ENCODE measurements around the gene KIRREL3.
A peak's percentile ranks its signal among the peaks of the same experiment; 100 is the strongest.

The KIRREL3 gene

DNA sequence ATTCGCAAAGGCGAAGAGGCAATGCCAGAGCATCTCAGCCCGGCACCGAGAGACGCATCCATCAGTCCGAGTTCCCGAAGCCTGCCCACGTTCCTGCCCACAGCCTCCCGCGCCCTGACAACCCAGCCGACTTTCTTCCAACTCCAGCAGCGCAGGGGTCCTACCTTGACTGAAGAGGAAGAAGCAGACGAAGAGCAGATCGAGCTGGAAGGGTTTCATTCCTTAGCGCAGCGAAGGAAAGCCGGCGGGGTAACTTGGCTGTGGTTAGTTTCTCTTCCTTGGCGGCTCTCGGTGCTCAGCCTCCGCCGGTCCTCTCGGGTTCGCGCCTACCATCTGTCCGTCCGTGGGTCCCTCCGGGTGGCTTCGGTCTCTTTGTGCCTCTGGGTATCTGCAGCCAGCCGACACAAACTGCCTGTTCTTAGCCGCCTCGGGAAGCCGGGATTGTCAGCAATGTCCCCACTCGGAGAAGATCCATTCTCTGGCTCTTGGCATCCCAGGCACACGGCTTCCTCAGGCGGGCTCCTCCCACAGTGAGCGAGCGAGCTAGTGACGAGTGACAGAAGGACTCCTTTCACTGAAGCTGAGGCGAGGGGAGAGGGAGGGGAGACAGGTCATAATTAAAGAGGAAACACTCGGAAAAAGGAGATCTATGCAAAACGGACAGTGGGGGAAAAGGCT, at the start of gene KIRREL3:
Gene KIRREL3 (minus strand): TSS at position 480 of the 678 bp plus-strand sequence.
- DNase-seq: peak; percentile 12

DNA sequence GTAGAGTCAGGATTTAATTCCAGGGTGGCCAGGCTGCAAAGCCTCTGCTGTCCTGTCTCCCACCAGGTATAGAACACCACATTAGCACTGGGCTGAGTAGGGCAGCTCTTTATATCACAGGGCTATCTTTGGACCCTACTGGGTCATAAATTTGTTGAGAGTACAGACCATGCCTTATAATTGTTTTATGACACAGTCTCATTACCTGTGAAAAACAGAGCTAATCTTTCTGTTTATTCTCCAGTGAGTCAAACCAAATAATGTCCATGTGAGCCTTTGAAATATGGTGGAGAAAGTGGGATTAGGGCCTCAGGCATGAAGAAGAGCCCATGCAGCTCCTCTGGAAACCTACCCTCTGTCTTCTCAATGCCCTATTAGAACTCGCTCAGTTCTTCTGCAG, 49.6 kb upstream of the KIRREL3 start:
- DNase-seq: no peak

DNA sequence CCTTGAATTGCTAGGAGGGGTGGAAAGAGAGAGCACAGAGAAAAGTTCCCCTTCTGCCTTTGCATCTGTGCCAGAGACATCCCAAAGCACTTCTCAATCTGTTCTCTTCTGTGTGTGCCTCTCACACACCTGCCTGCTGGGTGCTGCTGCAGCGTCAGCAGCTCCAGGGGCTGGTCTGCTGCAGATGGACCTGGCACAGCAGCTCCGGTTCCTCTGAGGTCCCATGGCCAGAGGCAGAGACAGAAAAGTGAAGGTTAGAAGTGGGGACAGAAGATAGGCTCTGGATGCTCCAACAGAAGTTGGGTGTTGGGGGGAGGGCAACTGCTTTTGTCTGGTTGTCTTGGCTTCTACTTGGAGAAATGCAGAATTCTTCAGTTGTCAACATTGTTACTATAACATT, 48.9 kb upstream of the KIRREL3 start:
- peak; percentile 2 for DNase-seq

DNA sequence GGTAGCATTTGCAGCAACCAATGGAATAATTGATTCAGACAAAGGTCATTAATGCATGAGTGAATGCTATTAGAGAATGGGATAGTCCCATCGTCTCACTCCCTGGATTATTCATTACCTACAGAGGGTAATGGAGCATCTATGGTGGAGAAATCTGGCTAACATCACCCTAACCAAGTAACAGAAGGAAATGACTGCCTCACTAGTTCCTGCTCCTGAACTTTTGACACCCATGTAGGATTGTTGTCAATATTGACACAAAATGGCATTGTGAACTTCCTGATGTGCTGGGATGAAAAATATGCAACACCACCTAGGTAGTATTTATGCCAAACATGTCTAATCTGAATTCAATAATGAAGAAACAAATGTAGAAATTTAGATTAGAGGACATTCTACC, 44.0 kb upstream of the KIRREL3 start:
- DNase-seq: no peak

DNA sequence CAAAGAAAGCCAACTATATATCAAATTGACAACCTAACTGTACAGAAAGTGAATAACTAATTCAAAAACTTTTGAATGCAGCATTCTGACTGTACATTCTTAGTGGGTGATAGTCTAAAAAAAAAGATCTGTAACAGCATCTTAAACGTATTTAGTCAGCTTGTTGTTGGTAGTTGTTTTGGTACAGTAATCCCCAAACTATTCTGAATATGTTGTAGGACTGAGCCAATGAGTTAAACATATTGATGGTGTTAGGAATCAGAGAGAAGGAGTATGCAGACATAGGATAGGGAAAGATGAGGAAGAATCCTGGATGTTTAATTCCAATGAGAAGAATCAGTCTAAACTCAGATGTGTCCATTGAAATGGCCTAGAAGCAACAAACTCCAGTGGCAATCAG, 41.9 kb upstream of the KIRREL3 start:
- no peak for DNase-seq

DNA sequence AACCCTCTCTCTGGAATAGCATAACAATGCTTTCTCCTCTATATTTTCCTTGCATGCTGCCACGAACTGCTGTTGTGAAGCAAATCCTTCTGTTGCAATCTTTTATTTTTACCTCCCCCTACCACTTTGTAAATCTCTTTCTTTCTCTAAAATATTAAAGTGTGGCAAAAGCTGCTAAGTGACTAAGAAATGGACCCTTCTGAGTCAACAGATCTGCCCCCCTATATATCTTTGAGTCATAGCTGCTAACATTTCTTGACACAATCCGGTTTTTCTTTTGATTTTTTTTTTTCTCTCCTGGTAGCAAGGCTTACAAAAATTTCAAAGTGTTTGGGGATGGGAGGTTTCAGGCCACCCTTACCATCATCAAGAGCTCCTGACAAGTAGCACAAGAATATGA, 39.0 kb upstream of the KIRREL3 start:
- DNase-seq: no peak

DNA sequence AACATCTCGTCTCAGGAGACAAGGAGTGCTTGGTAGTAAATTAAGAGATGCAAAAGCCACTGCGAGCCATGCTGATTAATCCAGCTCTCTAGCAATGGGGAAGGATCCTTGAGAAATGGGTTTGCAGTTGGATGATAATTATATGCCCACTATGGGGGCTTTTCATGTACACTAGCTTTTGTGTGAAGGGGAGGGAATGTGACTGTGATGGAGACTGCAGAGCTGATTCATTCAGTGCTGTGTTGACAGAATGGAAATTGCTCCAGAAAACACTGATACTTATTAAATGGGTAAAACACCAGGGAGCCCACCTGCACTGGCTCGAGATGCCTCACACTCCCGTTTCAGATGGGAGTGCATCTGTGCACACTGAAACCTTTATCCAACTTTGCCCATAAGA, 37.0 kb upstream of the KIRREL3 start:
- DNase-seq: no peak

DNA sequence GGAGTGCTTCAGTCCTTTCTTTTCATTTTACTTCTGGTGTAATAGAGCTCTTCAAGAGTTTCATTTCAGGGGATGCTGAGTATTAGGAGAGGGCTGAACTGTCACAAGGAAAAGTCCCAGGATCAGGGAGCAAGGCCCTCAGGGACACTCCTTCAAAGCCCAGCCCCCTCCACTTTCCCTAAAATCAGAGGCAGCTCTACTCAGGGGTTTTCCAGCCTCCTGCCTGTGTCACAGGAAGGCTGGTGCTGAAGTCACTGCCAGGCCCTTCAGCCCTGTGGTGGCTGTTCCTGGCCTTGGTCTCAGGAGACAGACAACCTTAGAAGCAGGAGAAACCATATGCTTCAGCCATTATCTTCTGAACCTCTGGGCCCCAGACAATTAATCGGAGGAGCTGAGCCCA, 36.4 kb upstream of the KIRREL3 start:
- no peak for DNase-seq

DNA sequence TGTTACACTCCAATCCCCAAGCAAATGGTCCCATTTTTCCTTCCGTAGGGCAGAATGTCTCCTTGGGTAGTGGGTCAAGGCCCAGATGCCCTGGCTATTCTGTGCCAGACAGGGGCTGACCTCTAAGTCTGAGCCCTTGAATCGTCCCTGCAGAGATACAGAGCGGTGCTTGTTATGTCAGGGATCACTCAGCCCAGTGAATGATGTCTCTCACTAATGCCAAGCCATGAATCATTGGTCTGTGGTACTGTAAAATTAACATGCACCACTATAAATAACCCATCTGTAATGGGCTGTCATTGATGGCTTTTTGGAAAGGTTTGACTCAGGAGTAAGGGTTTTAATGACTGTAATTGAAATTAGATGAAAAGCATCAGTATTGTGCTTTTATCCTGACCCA, 35.3 kb upstream of the KIRREL3 start:
- DNase-seq: no peak

DNA sequence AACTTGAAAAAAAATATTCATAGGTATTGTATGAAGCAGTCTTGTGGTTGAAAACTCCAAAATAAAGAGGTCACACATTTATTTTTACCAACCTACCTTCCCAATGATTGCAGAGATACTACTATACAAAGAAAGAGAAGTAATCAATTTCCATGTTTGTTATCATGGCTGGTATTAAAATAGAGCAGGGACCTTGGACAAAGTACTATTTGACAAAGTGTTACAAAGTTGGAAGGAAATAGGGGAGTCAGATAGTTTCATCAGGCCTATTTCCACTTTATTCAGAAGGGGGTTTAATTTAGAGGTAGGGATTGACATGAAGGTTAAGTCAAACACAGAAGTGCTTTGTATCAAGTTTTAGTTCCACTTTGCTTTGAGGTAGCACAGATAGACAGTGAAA, 34.4 kb upstream of the KIRREL3 start:
- no peak for DNase-seq

DNA sequence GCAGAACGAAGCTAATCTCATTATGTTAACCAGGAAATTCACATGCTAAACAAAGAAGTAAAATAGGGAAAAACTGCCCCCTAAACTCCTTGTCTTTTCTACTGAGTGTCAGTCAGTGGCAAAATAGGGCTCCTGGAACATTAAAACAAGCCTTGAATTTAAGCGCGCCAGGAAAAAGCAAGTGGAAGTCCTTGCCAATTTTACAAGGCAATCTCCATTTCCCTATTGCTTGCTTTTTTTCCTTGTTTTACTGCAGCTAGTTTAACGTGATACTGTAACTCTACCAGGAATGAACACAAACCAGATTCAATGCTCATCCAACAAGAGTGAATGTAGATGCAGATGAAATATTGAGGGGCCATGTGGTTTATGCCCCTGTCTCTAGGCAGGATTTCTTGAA, 28.1 kb upstream of the KIRREL3 start:
- DNase-seq: no peak

DNA sequence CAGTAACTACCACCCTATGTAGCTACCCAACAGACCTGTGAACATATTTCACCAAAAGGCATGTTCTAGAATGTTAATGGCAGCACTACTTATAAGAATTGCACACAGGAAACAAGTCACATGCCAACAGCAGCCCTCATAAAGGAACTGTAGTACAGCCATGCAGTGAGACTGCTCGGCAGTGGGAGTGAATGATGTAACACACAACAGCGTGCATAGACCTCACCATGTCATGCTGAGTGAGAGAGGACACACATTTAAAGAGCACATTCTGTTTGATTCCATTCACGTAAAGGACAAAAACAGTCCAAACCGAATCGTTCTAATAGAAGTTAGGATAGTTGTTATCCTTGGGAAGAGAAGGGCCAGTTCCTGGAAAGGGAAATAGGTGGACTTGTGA, 27.2 kb upstream of the KIRREL3 start:
- no peak for DNase-seq

DNA sequence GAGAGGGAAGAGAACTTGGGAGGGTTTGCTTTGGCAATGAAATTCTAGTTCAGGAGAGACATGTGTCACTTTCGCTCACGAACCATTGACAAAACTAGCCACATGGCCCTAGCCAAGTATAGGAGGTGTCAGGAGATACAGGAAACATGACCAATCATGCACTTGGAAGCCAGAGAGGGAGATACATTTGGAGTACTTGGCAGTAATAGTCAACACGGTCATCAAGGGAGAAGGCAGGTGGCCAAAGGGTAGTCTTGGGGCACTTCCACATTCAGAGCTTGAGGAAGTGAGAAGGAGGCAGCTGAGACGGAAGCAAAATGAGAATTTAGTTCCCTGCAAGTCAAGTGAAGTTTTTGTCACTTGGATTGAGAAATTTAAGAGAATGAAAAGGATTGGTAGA, 26.4 kb upstream of the KIRREL3 start:
- DNase-seq: no peak

DNA sequence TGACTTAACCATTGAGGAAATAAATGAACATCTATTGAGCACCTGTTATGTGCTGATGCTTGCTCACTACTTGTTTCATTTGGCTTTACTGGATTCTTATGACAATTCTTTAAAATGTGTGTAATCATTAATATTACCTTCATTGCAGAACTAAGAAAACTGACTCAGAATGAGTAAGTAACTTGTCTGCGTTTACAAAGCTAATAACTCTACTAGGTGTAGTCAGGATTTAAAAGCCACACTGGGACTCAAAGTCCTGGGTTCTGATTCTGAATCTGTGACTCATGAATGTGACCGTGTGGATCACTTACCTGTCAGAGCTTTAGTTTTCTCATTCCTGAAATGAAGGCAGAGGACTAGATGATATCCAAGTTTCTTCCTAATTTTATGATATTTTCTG, 23.4 kb upstream of the KIRREL3 start:
- DNase-seq: no peak

DNA sequence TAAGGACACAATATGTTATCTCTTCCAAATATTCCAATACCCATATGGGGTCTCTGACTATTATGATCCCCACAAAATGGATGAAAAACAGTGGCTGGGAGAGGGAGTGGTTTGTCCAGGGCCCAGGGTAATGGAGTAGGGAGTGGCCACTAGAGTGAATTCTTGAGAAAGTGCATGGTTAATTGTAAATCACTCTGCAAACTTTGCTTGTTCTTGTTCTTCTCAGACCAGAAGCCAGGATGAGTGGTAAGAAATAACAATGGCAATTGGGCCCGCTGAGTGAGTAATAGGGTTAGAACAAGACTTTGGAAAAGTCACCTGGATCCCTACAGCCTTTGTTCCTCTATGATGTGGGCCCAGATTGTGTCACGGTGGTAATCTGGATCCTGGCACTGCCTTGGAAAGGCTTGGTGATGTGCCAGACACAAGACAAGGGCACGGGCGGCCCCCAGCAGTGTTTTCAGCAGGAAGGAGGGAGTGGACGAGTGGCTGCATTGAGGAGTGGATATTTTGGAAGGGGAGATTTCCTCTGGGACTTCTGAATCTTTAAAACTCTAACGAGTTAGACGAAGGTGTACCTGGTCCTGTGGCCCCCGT, 18.2 kb upstream of the KIRREL3 start:
- no peak for DNase-seq

DNA sequence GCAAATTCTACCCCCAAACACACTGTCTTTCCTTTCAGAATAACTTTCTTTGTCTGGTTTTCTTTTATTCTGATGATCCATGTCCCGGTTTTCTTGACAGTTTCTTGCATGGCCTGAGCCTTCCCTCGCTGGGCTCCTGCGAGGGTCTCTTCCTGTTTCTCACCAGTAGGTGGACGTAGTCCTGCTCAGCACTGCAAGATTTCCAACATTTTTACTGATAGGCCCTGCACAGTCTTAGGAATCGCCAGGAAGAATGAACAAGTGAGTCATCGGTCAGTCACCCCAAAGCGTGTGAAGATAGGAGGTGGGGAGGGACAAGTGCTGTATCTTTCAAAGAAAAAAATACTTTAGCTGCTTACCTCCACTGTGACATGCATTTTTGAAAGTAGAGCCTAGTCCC, 16.9 kb upstream of the KIRREL3 start:
- no peak for DNase-seq

DNA sequence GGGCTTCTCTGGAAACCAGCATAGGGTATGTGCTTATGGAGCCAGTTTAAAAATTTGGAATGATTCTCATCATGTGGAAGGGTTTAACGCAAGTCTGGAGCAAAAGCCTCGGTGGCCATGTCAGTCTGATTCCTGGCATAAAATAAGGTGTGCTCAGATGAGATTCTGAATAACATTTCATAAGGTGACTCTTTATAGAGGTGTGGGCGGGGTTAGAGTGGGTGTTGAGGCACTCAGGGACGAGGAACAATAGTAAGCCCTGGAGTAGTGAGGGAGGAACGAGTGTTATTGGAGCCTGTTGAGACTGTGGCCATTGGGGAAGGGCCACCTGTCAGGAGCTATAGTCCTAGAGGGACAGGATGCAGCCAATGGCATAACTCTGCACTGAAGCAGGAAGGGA, 13.0 kb upstream of the KIRREL3 start:
- no peak for DNase-seq

DNA sequence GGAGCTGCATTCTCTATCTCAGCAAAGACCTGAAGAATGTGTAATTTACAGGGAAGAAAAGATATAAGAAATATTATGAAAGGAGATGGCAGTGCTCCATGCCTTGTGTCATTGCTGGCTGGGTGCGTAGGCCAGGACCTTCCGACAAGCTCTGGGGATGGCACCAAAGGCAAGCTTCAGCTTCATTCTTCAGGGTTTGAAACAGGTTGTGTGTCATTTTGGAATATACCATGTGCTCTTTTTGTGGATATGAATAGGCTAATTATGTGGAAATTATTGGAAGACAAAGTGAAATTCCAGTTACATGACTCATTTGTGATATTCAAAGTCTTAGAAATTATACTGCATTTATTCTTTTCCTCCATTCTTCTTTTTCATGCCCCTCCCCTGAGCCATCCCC, 5.7 kb upstream of the KIRREL3 start:
- DNase-seq: no peak

DNA sequence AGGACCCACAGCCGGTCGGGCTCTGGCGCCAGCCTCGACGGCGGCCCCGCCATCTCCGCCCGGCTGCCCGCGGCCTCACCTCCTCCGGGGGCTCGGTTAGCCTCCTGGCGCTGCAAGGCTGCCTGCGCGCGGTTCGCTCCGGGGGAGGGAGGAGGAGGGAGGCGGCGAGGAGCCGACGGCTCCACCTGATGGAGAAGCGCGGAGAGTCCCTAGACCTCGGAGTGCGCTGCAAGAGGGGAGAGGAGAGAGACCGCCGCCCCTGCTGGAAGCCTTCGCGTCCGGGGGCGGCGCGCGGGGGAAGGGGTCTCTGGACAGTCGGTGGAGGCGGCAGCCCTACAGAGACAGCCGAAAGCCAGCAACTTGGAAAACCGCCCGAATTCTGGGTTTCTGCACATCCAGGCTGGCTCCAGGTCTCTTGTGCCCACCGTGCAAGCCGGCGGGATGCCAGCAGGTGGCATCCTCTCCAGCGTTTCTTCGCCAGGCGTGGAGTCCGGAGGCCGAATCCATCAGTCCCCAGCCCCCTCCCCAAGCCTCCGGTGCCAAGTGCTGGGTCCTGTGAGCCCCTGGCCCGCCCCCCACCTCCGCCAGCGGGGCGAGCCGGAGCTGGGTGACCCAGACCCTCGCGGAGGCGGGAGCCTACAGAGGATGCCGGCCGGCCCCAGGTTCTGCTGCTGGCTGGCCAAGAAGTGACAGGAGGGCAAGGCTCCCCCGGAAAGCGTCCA, 2.9 kb upstream of the KIRREL3 start:
- no peak for DNase-seq

DNA sequence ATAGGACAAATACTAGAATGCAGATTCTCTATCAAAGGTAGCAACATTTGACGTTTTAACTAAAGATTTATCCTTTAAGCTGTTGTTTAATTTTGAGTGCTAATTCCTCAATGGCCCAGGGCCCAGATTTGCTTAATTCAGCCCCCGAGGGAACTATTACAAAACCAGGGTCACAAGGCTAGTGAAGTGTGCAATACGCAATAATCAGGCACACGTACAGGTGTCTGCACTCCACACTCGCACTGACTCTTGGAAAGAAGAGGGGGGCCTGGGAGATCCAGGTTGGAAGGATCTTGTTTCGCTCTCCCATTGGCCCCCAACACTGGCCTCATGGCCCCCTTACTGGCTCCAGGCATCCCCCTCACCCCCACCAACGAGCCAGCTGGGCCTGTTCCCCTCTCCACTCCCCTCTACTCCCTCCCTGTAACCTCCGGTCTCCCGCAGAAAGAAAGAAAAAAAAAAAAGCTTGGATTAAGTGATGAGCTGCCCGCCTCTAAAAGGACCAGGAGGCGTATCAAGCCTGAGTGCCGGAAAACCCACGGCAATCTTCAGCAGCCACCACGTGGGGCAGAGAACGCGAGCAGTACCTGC, 2.2 kb upstream of the KIRREL3 start:
- peak; percentile 22 for DNase-seq

DNA sequence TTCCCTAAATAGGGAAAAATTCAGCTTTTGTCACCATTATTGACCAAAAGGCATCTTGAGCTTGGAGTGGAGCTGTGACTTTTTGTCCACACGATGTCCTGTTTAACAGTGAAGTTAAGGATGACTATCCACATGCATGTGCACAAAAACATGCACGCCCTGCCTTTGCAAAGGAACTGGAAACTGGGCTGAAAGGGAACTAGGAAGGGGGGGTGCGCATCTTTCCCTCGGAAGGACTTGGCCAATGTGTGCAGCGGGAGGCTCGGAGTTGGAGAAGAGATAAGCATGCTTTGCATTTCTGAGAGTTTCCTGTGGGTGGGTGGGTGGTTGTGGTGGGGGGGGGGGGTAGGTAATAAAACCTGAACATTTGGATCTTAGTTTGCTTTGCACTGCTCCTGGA, 411 bp upstream of the KIRREL3 start:
- no peak for DNase-seq

DNA sequence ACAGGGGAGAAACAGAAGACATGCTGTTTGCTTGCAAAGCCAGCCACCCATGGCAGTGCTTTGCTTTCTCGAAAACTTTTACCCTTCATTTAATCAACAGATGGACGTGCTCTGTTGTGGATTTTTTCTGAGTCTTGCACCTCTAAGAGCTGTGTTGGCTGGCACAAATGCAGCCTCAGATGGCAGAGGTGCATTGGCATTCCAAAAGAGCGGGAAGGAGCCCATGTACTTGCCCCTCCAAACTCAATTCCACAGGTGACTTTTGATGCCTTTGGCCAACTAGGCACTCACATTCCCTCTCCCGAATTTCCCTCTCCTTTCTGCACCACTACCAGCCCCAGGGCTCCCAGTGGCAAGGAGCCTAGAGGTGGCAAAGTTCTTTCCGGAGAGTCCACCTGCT, 1.2 kb downstream of the KIRREL3 start:
- no peak for DNase-seq

DNA sequence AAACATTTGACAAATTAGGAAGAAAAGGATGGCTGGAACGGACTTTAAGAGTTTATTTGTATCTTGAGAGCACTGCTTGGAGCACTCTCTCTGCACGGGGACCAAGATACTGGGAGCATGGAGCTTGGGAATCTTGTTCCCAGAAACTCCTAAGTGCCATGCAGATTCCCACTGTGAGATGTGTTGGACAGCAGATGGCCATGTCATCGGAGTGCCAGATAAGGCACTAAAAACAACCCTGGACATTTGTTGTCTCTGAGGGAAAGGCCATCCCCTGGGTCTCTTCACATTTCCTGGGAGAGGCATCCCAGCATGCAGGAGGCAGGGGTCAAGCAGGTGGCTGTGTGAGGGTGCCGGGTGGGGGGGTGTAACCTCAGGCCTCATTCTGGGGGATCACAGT, 2.9 kb downstream of the KIRREL3 start:
- no peak for DNase-seq

DNA sequence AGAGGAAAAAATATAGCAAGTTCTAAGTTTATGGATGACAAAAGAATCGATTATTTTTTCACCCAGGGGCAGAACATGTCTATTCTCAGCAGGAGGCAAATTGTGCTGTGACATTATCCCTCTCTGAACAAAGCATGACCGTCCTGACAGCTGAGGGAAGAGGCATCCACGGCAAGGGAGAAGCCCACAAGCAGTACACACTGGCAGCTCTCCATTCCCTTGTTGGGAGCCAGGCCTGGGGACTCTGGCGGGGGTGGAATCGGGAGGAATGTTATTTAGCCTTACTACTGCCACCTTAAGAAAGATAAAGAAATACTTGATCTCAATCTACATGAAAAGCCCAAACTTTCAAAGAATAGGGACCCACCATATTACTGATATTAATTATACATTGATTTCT, 3.4 kb downstream of the KIRREL3 start:
- no peak for DNase-seq

Measured in NCI-H524 treated with DMSO at 0.1 percent for 48 hours (cell line).